NCI-H82 (cell line): ENCODE results near the gene SLC25A21.
A peak's percentile ranks its signal among the peaks of the same experiment; 100 is the strongest.
"Not testable (repeated sequence)": the region's sequence is repeated elsewhere in the genome, so short reads cannot be mapped to it uniquely, and the experiment has no call there.

Source experiments
- DNase-seq: peaks from one replicate; lab custom pipeline; 2025; lab: John Stamatoyannopoulos, UW

Gene SLC25A21

GRCh38 chr14:37186865-37187264 is 14.5 kb upstream of the SLC25A21 start:
- DNase-seq = no peak

DNA sequence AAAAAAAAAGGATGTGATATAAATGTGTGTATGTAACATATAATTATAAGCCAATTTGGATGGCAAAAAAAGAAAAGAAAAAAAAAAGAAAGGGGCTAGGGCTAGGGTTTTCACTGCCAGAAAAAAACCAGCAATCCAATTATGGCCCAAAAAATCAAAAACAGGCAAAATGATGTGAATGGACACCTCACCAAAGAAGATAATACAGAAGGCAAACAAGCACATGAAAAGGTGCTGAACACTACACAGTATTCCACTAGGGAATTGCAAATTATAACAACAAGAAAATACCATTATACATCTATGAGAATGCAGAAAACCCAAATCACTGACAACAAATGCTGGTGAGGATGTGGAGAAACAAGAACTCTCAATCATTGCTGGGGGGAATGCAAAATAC is 13.3 kb upstream of the SLC25A21 start:
- no peak for DNase-seq

- not testable (repeated sequence) for DNase-seq
Observed at GRCh38 chr14:37184520-37184919, 12.1 kb upstream of the SLC25A21 start.

- DNase-seq = no peak
Observed at GRCh38 chr14:37181441-37181840, 9.0 kb upstream of the SLC25A21 start.

GRCh38 chr14:37180886-37181285 is 8.5 kb upstream of the SLC25A21 start:
- DNase-seq = not testable (repeated sequence)

DNA sequence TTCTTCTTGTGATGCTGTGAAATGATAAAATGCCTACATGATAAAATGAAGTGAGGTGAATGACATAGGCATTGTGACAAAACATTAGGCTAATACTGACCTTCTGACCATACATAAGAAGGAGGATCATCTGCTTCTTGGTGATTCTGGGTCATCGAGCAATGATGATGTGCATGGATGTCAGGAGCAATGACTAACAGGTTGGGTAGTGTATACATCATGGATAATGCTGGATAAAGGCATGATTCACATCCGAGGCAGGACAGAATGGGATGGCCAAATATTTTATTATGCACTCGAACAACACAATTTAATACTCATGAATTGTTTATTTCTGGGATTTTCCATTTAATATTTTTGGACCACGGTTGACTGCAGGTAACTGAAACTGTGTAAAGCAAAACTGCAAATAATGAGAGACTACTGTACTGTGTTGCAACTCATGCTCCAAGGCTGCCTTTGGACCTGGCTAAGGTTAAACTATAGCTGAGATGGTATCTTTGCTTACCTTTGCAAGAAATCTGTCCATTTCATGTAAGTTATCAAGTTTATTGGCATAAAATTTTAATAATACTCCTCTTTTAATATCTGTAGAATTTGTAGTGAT is 7.6 kb upstream of the SLC25A21 start:
- no peak for DNase-seq

DNA sequence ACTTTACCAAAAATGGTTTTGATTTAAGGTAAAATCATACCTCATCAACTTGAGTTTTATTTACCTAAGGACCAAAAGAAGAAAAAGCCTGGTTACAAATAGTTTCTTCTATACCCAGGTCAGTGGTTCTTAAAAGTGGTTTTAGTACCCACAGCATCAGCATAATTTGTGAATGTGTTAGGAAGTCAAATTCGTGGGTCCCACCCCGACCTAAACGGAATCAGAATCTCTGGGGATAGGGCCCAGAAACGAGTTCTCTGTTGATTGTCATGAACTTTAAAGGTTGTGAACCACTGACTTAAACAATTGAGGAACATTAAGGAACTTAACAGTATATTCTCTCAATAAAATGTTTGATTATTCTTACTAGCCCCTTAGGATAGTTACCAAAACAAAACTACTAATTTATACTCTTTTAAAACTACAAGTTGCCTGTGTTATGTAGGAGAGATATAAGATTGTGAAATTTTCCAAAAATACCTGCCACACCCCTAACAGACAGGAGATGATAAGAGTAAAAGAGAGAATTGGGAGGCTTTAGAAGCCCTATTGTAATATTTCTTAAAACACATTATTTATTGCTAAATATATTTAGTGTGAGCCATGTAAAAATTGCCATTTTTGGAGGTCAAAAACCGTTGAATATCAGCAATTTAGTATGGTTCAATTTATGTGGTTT is 669 bp upstream of the SLC25A21 start:
- DNase-seq = no peak

DNA sequence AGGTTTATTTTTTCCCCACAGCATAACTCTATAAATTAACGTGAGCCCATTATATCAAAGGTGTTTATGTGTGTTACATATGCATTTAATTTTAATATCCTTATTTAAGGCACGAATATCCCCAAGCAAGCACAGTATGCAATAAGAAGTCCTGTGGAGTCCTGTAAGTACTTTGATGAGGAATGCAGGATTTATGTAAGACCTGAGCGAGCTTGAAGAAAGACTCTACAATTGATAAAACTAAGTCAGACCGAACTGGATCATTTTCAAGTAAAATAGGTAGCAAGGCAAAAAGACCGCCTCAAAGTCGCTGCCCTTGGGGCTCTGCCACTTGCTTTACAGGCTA is 755 bp downstream of the SLC25A21 start:
- no peak for DNase-seq

- no peak for DNase-seq
Observed at GRCh38 chr14:37170993-37171392, 1.4 kb downstream of the SLC25A21 start.

- DNase-seq = no peak
Observed at GRCh38 chr14:37170237-37170636, 2.2 kb downstream of the SLC25A21 start.

- DNase-seq = no peak
Observed at GRCh38 chr14:37168721-37169120, 3.7 kb downstream of the SLC25A21 start.

GRCh38 chr14:37167151-37168047 is 5.0 kb downstream of the SLC25A21 start:
- no peak for DNase-seq

DNA sequence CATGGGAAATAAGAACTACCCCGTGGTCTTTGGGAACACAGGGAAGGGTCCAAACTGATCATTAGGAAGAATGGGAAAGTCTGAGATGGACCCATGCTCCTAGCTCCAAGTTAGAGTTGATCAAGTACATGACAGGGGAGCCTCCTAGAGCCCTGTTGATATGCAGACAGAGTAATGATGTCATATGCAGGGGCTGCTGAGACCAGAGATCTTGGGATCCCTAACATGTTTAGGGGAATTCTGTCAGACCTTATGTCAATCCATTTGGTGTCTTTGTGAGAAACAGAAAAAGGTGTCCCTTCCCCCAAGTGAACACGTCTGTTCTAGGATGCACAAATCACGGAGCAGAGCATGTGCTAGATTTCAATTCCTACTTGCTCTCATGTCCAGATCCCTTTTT is 6.6 kb downstream of the SLC25A21 start:
- no peak for DNase-seq

- DNase-seq = not testable (repeated sequence)
Observed at GRCh38 chr14:37162307-37162706, 10.1 kb downstream of the SLC25A21 start.

GRCh38 chr14:37157987-37158386 is 14.4 kb downstream of the SLC25A21 start:
- no peak for DNase-seq

GRCh38 chr14:37153483-37153882 is 18.9 kb downstream of the SLC25A21 start:
- DNase-seq = no peak

DNA sequence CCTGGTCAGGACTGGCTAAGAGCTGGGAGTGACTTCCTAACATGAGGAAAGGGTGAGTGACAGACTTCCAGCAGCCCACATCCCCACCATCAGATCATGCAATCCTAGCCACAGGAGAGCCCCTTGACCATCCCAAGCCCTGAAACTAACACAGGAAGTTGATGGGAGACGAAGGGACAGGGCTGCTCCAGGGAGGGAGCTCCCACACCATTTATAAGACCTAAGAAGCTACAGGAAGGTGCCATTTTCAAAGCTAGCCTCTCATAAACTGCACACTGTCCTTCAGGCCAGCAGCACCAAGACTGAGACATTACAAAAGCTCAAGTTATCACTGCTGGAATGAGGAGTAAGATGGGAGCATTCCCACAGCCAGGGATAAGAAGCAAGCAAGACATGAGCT is 19.4 kb downstream of the SLC25A21 start:
- no peak for DNase-seq

GRCh38 chr14:37150414-37150813 is 22.0 kb downstream of the SLC25A21 start:
- DNase-seq = peak; percentile 37

GRCh38 chr14:37147310-37147880 is 25.0 kb downstream of the SLC25A21 start:
- no peak for DNase-seq

DNA sequence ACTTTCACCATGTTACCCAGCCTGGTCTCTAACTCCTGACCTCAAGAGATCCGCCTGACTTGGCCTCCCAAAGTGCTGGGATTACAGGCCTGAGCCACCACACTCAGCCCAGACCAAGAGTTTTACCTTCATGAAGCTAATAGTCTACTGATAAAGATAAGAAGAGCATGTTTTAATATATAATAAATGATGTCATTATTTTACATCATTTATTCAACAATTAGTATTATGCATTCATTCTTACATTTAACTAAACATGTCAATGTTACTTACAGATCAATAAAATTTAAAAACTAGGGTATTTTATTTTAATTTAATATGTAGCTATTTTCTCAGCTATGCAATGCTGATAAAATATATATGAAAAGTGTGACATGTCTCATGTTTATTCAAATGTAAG is 26.0 kb downstream of the SLC25A21 start:
- DNase-seq = not testable (repeated sequence)

DNA sequence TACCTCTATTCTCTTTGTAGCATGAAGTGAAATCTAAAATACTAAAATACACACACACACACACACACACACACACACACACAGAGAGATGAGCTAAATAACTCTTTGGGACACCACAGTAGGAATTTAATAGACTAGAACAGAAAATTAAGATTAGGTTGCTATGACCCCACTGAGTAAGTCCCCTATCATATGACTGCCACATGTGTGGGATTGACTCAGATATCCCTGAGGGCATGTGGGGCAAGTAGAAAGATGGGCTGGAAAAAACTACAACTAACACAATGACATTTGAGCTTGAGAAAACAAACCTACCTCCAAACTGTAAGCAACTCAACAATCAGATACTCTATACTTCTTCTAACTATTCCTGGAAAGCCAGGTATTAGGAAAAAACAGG is 27.0 kb downstream of the SLC25A21 start:
- DNase-seq = no peak

GRCh38 chr14:37144729-37145363 is 27.6 kb downstream of the SLC25A21 start:
- no peak for DNase-seq
